RWPE1 (cell line): ENCODE data around the gene DENND1A.

Experiments used
- CTCF ChIA-PET: fragments of 350-600 bp; sonication (Branson Sonifier 250); formaldehyde crosslinking; extraction: SDS; loops from one replicate; lab custom pipeline; 2021; lab: Yijun Ruan, JAX
- POLR2A ChIA-PET: fragments of 400-600 bp; formaldehyde crosslinking; extraction: SDS; loops from one replicate; lab custom pipeline; 2020; ENCODE audit warnings: antibody characterized with exemption; ENCODE audit not compliant: low non-redundant PET; lab: Yijun Ruan, JAX
- DNase-seq: peaks from one replicate; pipeline ENCODE4 v3.0.0; 2012; ENCODE audit warnings: low spot score
- H3K27ac ChIP-seq: fragments of 450-650 bp; 2 replicates; pipeline ENCODE4 v1.5.1; 2017
- CTCF ChIP-seq: fragments of 450-650 bp; conservative IDR thresholded peaks from 2 replicates; pipeline ENCODE4 v1.5.1; 2017; ENCODE audit warnings: low read depth, mild to moderate bottlenecking

The DENND1A gene

GRCh38 chr9:123696476-123696875 is 233.4 kb downstream of the DENND1A start:
- no peak for DNase-seq
- POLR2A ChIA-PET: no interaction called here
- H3K27ac ChIP-seq: no peak overlapping the region
- CTCF ChIA-PET: no interaction called here
- TF ChIP-seq CTCF: no peak

- no peak for DNase-seq
- ChIA-PET POLR2A (no interaction called here), CTCF (no interaction called here)
- TF ChIP-seq CTCF: no peak
- no peak overlapping the region for H3K27ac ChIP-seq
Measured at GRCh38 chr9:123695386-123695785, 234.5 kb downstream of the DENND1A start.

GRCh38 chr9:123691765-123692303 is 238.1 kb downstream of the DENND1A start:
- no peak overlapping the region for H3K27ac ChIP-seq
- no peak for TF ChIP-seq CTCF
- DNase-seq: no peak
- POLR2A ChIA-PET: no interaction called here
- CTCF ChIA-PET: no interaction called here

- POLR2A ChIA-PET: no interaction called here
Measured at GRCh38 chr9:123689701-123690428, 240.1 kb downstream of the DENND1A start.

GRCh38 chr9:123687246-123687751 is 242.6 kb downstream of the DENND1A start:
- CTCF ChIA-PET: interaction anchor here (0.6 kb wide), 1 partner anchor 37 kb away, joined by 3 read pairs; no protein-coding TSS in a partner anchor
- POLR2A ChIA-PET: no interaction called here
- H3K27ac ChIP-seq: no peak overlapping the region
- DNase-seq: no peak
- TF ChIP-seq CTCF: no peak

More at GRCh38 chr9:123689701-123690428, 240.1 kb downstream of the DENND1A start:
- CTCF ChIA-PET: no interaction called here
- H3K27ac ChIP-seq: no peak overlapping the region
- TF ChIP-seq CTCF: no peak
- DNase-seq: no peak

- ChIA-PET POLR2A (no interaction called here), CTCF (no interaction called here)
- no peak for DNase-seq
- H3K27ac ChIP-seq: no peak overlapping the region
- TF ChIP-seq CTCF: no peak
Measured at GRCh38 chr9:123686829-123687192, 243.1 kb downstream of the DENND1A start.
